Large intestine (tissue), 3 donors: ENCODE results near the gene GPR37L1. TPM values are rescaled to one million over a fixed set of nuclear protein-coding genes. Genes with fewer than 3 reads are reported as not detected.
"Not testable (repeated sequence)": the region's sequence is repeated elsewhere in the genome, so short reads cannot be mapped to it uniquely, and the experiment has no call there.

Source experiments
- DNase-seq, 2 donors: peaks; one replicate each; pipeline versions ENCODE4 v3.0.0 to v3.0.0-alpha.2; 2013
- H3K27ac ChIP-seq: one replicate; pipeline ENCODE4 v1.5.1; 2013; ENCODE audit warnings: low read length
- H3K27me3 ChIP-seq: 2 replicates; pipeline ENCODE4 v1.6.1; 2013; ENCODE audit warnings: low read length; ENCODE audit not compliant: control insufficient read depth, insufficient read depth
- H3K36me3 ChIP-seq: 2 replicates; pipeline ENCODE4 v1.6.1; 2013; ENCODE audit warnings: low read length; ENCODE audit not compliant: control insufficient read depth, insufficient read depth
- H3K4me1 ChIP-seq: one replicate; pipeline ENCODE4 v1.6.1; 2013; ENCODE audit warnings: low read length; ENCODE audit not compliant: control insufficient read depth, insufficient read depth
- H3K4me3 ChIP-seq: one replicate; pipeline ENCODE4 v1.5.1; 2013; ENCODE audit warnings: low read length
- H3K9me3 ChIP-seq: one replicate; pipeline ENCODE4 v1.6.1; 2013; ENCODE audit warnings: mild to moderate bottlenecking, low read depth, low read length, moderate library complexity; ENCODE audit not compliant: control insufficient read depth
- WGBS: methylation state at CpG from one replicate; pipeline ENCODE4 v1.1.5; 2013; ENCODE audit warnings: low lambda C conversion rate; ENCODE audit not compliant: insufficient coverage; 5-methylcytosine and 5-hydroxymethylcytosine counted together
- polyA plus RNA-seq: library from polyadenylated mRNA; unstranded; fragments of 120-200 nt; gene quantifications from one replicate; pipeline ENCODE4 v1.2.1, GENCODE V29; 2013

Gene GPR37L1
- polyA plus RNA-seq, 1 donor = 0.10 TPM

- H3K36me3 ChIP-seq = no peaks in the 10 kb centered on the region
- WGBS = no CpG with 5 or more reads among the region's 13 CpGs
- no peak overlapping the region for H3K27ac ChIP-seq
- peak overlapping the region; percentile 77 for H3K4me3 ChIP-seq
- no peaks in the 10 kb centered on the region for H3K9me3 ChIP-seq
- peak in 1 of 2 donors; percentile 28 for DNase-seq
- peaks cover 14% of the 10 kb centered on the region for H3K4me1 ChIP-seq
- H3K27me3 ChIP-seq = no peaks in the 10 kb centered on the region
Observed at GRCh38 chr1:202145068-202145743, 22.5 kb downstream of the GPR37L1 start.

DNA sequence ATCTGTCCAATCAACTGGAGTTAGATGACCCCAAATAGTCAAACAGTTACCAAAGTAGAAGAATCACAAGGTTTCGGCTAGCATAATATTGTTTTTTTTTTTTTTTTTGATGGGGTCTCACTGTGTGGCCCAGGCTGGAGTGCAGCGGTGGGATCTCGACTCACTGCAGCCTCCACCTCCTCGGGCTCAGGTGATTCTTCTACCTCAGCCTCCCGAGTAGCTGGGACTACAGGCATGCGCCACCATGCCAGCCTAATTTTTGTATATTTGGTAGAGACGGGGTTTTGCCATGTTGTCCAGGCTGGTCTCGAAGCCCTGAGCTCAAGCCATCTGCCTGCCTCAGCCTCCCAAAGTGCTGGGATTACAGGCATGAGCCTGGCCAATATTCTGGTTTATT lies 23.0 kb downstream of the GPR37L1 start:
- H3K4me3 ChIP-seq, DNase-seq, H3K27me3 ChIP-seq, H3K9me3 ChIP-seq, H3K36me3 ChIP-seq, H3K27ac ChIP-seq: not testable (repeated sequence)
- peaks cover 14% of the 10 kb centered on the region for H3K4me1 ChIP-seq
- WGBS = no CpG with 5 or more reads among the region's 8 CpGs

DNA sequence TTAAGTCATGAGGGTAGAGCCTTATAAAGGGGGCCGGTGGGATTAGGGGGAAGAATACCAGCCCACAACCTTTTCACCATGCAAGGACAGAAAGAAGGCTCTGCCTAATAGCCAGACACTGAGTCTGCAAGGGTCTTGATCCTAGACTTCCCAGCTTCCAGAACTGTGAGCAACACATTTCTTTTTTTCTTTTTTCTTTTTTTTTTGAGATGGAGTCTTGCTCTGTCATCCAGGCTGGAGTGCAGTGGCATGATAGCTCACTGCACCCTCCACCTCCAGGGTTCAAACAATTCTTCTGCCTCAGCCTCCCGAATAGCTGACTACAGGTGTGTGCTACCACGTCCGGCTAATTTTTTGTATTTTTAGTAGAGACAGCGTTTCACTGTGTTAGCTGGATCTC lies 23.6 kb downstream of the GPR37L1 start:
- WGBS = no CpG with 5 or more reads among the region's 5 CpGs
- Histone ChIP-seq H3K4me3 (no peak overlapping the region), H3K36me3 (no peaks in the 10 kb centered on the region), H3K27me3 (no peaks in the 10 kb centered on the region), H3K4me1 (peaks cover 14% of the 10 kb centered on the region), H3K9me3 (no peaks in the 10 kb centered on the region), H3K27ac (no peak overlapping the region)
- no peak for DNase-seq

DNA sequence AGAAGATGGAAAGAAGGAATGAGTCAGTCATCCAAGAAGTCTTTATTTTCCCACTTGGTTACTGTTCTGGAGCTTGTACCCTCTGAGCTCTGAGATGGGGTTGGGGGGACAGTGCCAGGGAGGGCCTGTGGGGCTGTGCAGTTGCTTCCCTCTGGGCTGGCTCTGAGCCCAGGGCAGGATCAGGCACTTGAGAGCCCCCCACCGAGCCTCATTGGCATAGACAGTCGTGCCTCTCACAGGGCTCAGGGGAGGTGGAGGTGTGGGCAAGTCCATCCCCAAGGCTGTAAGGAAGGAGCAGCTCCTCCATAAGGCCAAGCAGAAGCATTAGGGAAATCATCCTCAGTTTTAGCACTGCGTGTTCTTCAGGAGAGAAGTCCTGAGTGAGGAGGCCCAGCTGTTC lies 24.3 kb downstream of the GPR37L1 start:
- H3K27me3 ChIP-seq = no peaks in the 10 kb centered on the region
- no peak for DNase-seq
- no peak overlapping the region for H3K4me3 ChIP-seq
- H3K36me3 ChIP-seq = no peaks in the 10 kb centered on the region
- peaks cover 14% of the 10 kb centered on the region for H3K4me1 ChIP-seq
- no peak overlapping the region for H3K27ac ChIP-seq
- WGBS = no CpG with 5 or more reads among the region's 3 CpGs
- H3K9me3 ChIP-seq = no peaks in the 10 kb centered on the region

- Histone ChIP-seq H3K4me3 (no peak overlapping the region), H3K4me1 (peaks cover 7% of the 10 kb centered on the region), H3K27me3 (no peaks in the 10 kb centered on the region), H3K9me3 (no peaks in the 10 kb centered on the region), H3K36me3 (no peaks in the 10 kb centered on the region), H3K27ac (no peak overlapping the region)
- no CpG with 5 or more reads among the region's 4 CpGs for WGBS
- DNase-seq = no peak
Observed at GRCh38 chr1:202148391-202148790, 25.7 kb downstream of the GPR37L1 start.

- no peak for DNase-seq
- 100% methylated on average over 1 of the region's 4 CpGs for WGBS
Observed at GRCh38 chr1:202149566-202149965, 26.8 kb downstream of the GPR37L1 start.

DNA sequence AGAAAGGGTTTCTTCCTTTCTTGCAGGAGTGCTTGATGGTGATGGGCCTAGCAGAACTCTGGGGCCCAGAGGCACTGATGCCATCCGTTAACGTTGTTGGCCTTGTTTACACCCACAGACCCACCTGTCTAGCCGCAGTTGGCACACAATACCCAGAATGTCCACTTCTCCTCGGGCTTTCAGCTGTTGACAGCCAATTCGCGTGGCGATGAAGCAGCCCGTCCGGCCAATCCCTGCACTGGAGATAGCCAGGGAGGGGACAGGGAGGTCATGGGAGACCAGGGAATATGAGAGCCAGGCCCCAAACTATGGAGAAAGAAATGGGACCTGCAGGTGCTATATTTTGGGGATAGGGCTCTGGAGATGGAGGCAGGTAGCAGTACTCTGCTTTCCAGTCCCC lies 27.5 kb downstream of the GPR37L1 start:
- Histone ChIP-seq H3K4me1 (peaks cover under 1% of the 10 kb centered on the region), H3K27ac (no peak overlapping the region), H3K27me3 (no peaks in the 10 kb centered on the region), H3K9me3 (no peaks in the 10 kb centered on the region), H3K4me3 (no peak overlapping the region), H3K36me3 (no peaks in the 10 kb centered on the region)
- WGBS = no CpG with 5 or more reads among the region's 9 CpGs
- DNase-seq = no peak

More at GRCh38 chr1:202149566-202149965, 26.8 kb downstream of the GPR37L1 start:
- Histone ChIP-seq H3K9me3 (no peaks in the 10 kb centered on the region), H3K36me3 (no peaks in the 10 kb centered on the region), H3K4me1 (peaks cover 6% of the 10 kb centered on the region), H3K27me3 (no peaks in the 10 kb centered on the region), H3K27ac (no peak overlapping the region), H3K4me3 (no peak overlapping the region)

DNA sequence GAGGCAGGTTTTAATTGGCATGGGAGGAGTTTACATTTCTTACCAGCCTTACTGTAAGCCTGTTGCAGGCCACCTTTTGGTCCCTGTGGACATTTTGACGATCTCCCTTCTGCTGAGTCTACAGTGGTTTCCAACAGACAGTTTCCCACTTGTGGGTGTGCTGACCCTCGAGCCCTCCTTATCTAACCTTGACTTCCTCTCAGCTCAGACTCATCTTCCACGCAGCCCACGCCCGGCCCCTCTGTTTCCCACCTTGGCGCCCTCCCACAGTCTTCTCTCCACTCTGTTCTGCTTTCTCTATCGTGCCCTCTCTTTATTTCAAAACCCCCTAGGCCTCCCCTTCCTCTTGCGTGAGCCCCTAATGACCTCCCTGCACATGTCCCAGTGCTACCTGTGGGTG lies 27.9 kb downstream of the GPR37L1 start:
- Histone ChIP-seq H3K4me3 (no peak overlapping the region), H3K4me1 (no peaks in the 10 kb centered on the region), H3K27ac (no peak overlapping the region), H3K27me3 (no peaks in the 10 kb centered on the region), H3K9me3 (no peaks in the 10 kb centered on the region), H3K36me3 (no peaks in the 10 kb centered on the region)
- DNase-seq = no peak
- 100% methylated on average over 2 of the region's 8 CpGs for WGBS

- 57% methylated on average over 1 of the region's 2 CpGs for WGBS
- no peak for DNase-seq
- Histone ChIP-seq H3K9me3 (no peaks in the 10 kb centered on the region), H3K4me1 (no peaks in the 10 kb centered on the region), H3K27me3 (no peaks in the 10 kb centered on the region), H3K27ac (no peak overlapping the region), H3K4me3 (no peak overlapping the region), H3K36me3 (no peaks in the 10 kb centered on the region)
Observed at GRCh38 chr1:202151045-202151444, 28.3 kb downstream of the GPR37L1 start.

DNA sequence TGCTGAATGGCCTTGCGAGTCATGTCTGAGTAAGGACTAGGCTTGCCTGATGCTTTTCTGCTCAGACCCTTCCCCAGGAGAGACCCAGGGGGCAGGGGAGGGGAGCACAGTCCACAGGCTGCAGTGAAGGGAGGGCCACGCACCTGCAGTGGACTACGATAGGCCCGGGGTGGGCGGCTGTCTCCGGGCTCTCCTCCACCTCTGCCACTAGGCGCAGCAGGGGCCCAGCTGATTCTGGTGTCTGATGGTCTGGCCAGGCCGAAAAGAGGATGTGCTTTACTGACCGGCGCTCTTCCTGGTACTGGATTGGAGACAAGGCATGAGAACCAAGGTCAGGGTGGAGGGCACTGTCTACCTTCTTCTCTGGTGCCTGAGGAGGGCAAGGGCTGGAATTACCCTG lies 29.7 kb downstream of the GPR37L1 start:
- Histone ChIP-seq H3K27me3 (no peaks in the 10 kb centered on the region), H3K4me3 (no peak overlapping the region), H3K4me1 (no peaks in the 10 kb centered on the region), H3K9me3 (no peaks in the 10 kb centered on the region), H3K27ac (no peak overlapping the region), H3K36me3 (no peaks in the 10 kb centered on the region)
- no CpG with 5 or more reads among the region's 10 CpGs for WGBS
- DNase-seq = no peak

- no CpG with 5 or more reads among the region's 4 CpGs for WGBS
- Histone ChIP-seq H3K4me1 (no peaks in the 10 kb centered on the region), H3K36me3 (no peaks in the 10 kb centered on the region), H3K9me3 (no peaks in the 10 kb centered on the region), H3K27me3 (no peaks in the 10 kb centered on the region), H3K4me3 (no peak overlapping the region), H3K27ac (no peak overlapping the region)
- no peak for DNase-seq
Observed at GRCh38 chr1:202153284-202153683, 30.6 kb downstream of the GPR37L1 start.
